Measurements from ENCODE around the gene FGF16.

Gene FGF16

GRCh38 chrX:77436271-77436670 lies 10.9 kb upstream of the FGF16 start:
- no peak for TF ChIP-seq CTCF (IDR thresholded peaks at IDR 0.05; ENCODE audit: low read depth, low read length)
- DNase-seq (ENCODE audit: extremely low read depth, low read depth): no peak

GRCh38 chrX:77436682-77437081 lies 10.5 kb upstream of the FGF16 start:
- no peak for DNase-seq (ENCODE audit: extremely low read depth, low read depth)
- no peak for TF ChIP-seq CTCF (IDR thresholded peaks at IDR 0.05; ENCODE audit: low read depth, low read length)

- DNase-seq (ENCODE audit: extremely low read depth, low read depth): no peak
- no peak for TF ChIP-seq CTCF (IDR thresholded peaks at IDR 0.05; ENCODE audit: low read depth, low read length)
Observed at GRCh38 chrX:77440330-77440729, 6.9 kb upstream of the FGF16 start.

GRCh38 chrX:77441033-77441432 lies 6.2 kb upstream of the FGF16 start:
- no peak for DNase-seq (ENCODE audit: extremely low read depth, low read depth)
- no peak for TF ChIP-seq CTCF (IDR thresholded peaks at IDR 0.05; ENCODE audit: low read depth, low read length)

GRCh38 chrX:77441479-77441878 lies 5.7 kb upstream of the FGF16 start:
- TF ChIP-seq CTCF (IDR thresholded peaks at IDR 0.05; ENCODE audit: low read depth, low read length): no peak
- no peak for DNase-seq (ENCODE audit: extremely low read depth, low read depth)

GRCh38 chrX:77442728-77443127 lies 4.5 kb upstream of the FGF16 start:
- DNase-seq (ENCODE audit: extremely low read depth, low read depth): no peak
- no peak for TF ChIP-seq CTCF (IDR thresholded peaks at IDR 0.05; ENCODE audit: low read depth, low read length)

GRCh38 chrX:77444075-77444474 lies 3.1 kb upstream of the FGF16 start:
- DNase-seq (ENCODE audit: extremely low read depth, low read depth): no peak
- no peak for TF ChIP-seq CTCF (IDR thresholded peaks at IDR 0.05; ENCODE audit: low read depth, low read length)
